HG03025 (cell line): ENCODE results near the gene SORL1.

Experiments used
- ATAC-seq: cut with Tn5 transposase; IDR thresholded peaks from one replicate; pipeline ENCODE4 v1.9.1; 2021; ENCODE audit warnings: mild to moderate bottlenecking, moderate library complexity; ENCODE audit not compliant: unreplicated experiment, low FRiP score

SORL1 gene

DNA sequence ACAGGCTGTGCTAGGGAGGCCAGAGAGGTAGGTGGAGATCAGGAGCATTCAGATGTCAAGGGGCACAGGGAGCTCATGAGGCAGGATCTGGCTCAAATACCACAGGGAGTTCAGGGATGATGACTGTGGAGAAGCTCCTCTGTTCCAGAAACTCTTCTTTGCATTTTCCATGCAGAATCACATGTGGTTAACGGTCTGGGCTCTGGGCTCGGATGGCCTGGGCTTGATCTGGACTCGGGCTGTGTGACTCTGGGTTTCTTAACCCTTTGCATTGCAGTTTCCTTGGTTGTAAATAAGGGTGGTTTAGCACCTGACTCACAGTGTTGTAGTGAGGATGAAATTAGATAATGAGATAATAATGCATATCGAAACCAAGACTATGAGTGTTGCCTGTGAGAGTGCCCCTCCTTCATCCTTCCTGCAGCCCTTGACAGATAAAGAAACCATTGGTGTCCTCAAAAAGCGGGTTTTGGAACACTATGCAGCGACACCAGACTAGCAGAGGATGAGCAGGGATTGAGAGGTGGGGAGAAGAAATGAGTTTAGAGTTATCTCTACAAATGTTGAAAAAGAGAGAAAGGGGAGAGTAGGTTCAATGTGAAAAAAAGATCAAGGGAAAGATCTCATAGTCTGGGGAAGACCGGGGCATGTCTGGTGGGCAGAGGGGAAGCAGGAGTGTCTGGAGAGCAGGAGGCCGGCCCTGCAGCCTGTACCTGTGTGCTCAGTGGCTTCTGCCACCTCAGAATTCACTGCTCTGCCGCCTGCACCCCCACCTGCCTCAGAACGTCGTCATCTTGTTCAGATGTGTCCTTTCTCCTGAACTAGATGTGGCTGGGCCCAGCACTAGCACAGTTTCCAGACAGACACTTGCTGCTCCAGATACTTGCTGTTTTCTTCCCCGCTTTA is 198.5 kb downstream of the SORL1 start:
- ATAC-seq = no peak

DNA sequence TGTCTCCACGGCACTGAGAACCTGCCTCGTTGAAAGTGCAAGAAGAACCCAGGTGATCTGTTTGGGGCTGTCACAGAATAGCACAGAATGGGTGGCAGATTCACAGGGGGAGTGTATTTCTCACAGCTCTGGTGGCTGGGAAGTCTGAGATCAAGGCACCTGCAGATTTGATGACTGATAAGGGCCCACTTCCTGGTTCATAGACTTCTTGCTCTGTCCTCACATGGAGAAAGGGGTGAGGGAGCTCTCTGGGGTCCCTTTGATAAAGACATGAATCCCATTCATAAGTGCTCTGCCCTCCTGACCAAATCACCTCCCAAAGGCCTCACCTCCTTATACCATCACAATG is 199.1 kb downstream of the SORL1 start:
- no peak for ATAC-seq

DNA sequence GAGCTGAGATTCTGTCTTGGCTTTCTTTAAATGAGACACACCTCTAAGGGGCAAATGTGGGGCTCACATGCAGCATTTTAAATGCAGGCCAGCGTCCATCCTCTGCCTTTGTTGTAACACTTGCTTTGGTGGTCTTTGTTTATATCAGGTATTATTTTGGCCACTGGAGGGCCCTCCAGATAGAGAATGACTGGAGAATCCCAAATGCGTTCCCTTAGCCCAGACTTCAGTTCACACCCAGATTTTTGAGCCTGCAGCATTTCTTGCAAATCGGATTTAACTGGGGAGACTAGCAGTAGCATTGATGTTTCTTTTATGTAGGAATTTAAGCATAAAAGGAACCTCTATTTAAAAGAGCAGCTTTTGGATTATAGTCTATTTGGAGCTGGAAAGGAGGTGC is 200.9 kb downstream of the SORL1 start:
- ATAC-seq = no peak

DNA sequence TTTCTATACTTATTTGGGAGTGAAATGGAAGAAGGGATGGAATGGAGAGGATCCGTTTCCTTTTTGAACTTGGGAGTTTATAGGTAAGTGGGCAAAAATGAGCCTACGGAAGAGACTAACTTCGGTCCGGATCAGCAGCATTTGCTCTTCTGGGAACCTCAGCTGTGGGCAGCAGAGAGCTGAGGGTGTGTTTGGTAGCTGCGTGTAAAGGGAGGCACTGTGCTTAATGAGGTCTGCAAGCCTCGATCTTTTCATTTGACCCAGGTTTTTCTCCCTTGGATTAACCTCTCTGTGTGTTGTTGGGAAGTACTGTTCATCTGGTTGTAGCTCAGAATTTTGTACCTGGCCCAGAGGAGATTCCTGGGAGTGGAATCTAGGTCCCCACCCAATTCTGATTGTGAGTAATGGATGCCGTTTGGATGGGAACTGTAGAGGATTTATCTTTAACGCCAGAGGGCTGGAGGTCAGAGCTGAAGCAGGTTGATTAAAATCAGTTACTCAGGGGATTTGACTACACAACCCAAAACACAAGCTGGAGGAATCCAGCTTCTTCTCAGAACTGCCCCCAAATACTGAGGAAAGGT is 202.2 kb downstream of the SORL1 start:
- no peak for ATAC-seq

DNA sequence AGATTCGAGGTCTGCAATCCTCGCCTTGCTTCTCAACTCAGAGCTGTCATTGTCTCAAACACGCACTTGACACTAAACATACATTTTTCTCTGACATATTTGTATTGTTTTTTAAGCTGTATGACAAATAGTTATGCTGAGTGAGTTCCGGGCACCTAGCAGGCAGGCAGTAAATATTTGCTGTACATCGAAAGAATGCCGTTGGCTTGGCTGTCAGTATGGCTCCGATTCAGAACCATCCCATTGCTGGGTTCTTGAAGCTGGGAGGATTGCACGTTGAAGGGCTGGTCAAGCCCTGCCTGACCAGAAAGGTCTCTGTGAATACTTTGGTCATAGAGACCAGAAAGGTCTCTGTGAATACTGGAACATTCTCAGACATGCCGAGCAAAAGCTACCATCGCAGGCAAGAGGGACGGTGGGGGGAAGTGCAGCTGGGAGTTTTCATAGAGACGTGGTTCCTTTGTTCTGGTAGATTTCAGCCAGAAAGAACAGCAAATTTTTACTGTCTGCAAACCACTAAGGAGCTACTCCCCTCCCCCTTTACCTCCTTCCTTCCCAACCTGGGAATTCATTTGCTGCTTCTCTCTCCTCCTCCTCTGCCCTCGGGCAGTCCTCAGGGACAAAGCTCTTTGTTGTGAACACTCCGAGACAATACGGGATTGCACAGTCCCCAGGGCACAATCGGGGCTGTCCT is 202.9 kb downstream of the SORL1 start:
- ATAC-seq = no peak

DNA sequence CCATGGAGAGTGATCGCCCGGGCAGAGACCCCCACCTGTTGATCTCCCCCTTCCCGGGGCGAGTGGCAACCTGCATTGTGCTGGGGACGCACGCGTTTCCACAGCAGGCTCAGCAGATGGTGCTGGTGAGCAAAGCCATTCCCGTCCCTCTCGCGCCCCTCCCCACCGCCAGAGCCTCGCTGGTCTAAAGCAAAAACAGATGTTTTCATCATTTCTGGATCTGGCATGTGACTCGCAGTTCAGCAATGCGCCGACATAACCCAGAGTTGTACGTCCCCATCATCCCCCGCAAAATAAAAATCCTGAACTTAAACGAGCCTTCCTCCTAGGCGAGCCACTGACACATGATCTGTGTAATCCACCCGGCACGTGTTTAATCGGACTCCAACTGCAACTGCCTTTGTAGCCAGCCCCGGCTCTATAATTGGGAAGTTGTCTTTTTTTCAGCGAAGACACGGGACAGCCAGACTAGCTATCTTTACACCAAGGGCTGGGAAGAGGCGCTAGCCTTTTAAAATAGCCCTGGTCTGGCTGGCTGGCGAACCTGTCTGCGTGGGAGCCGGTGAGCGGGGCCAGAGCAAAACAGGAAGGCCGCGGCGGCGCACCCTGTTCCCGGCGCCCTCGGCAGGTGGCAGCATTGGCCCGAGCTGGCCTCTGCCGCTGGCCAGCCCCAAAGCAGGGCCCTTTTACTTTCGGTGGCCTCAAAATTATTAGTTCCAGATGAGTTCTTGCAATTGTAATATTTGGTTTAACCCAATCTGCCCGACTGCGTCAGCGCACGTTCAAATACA is 203.6 kb downstream of the SORL1 start:
- ATAC-seq = peak; percentile 89

DNA sequence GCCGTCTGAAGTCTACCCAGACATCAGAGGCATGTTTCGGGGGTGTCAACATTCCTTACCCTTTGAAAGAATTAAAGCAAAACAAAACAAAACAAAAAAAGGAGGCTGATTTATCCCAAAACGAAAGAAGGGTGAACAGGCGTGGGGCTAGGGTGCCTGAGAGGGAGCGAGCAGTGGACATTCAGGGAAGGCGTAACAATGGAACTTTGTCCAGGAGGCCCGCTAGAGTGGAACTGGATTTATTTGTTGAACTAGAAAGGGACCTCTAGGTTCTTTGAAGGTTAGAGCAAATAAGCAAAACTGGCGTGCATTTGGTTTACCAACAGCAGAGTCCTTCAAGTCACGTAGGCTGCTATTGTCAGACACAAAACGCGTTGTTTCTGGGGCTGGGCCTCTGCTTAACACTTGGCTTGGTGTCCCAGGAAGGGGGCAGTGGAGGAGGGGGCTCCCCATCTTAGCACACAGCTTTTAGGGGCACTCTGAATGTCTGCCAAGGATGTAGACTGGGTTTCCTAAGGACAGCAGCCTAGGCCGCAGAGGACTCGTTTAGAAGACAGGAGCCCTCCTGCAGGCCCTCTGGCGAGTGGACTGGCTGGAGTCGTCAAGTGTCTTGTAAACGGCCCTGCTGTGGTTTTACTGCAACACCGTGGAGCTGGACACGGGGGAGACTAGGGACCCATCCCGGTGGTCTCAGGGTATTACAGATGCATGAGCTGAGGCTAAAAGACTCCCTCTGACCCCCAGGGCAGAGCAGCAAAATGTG is 204.4 kb downstream of the SORL1 start:
- ATAC-seq = no peak

DNA sequence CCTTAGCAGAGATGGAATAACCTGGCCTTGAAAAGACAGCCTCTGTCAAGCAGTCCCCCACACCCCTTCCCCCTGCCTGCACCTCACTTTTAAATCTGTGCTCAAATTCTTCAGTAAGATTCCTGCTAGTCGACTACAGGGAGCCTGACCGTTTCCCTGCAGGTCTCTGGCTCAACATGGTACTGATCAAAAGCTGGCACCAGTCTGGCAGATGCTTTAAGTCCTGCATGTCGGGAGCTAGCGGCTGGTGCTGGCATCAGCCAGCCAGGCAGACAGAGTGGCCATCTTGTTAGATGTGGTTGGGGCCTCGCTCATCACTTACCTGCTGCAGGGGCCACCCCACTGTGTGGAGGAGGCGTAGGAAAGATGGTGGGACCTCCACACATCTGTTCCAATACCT is 205.0 kb downstream of the SORL1 start:
- ATAC-seq = no peak

DNA sequence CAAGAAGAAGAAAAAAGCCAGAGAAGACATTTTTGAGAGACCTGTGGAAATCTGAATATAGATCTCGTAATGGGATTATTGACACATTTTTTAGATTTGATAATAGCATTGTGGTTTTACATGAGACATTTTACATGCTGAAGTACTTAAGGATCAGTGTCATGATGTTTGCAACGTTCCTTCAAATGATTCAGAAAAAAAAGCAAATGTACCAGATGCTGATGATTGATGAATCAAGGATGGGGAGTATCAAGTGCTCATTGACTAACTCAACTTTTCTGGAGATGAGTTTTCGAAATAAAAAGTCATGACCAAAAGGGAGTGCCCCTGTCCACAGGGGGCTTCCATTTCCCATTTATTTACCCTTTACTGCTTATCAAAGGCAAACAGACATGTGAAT is 207.7 kb downstream of the SORL1 start:
- no peak for ATAC-seq

DNA sequence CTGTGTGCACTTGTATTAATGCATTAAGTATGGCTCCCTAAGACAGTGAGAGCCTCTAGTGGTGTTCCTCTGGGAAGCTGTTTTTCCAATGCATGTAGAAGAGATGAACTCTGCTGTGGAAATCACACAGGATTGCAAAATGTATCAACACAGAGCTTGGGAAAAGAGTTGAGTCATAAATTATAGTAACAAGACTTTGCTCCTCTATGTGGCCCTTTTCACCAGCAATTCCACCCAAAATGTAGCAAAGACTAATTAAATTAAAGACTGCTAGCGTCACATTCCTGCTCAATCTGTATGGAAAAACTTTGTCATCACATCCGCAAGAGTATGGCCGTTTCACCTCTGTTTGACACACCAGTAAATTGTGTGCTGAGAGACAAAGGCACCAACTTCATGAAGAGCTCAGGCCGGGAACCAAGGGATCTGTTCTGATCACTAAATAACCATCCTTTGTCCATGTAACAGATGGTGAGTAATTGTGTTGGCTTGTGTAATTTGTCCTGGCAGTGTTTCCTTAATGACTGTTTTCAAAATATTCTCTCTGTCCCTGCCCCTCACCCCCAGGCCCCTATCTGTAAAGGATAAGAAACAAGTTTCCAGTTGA is 209.9 kb downstream of the SORL1 start:
- no peak for ATAC-seq

DNA sequence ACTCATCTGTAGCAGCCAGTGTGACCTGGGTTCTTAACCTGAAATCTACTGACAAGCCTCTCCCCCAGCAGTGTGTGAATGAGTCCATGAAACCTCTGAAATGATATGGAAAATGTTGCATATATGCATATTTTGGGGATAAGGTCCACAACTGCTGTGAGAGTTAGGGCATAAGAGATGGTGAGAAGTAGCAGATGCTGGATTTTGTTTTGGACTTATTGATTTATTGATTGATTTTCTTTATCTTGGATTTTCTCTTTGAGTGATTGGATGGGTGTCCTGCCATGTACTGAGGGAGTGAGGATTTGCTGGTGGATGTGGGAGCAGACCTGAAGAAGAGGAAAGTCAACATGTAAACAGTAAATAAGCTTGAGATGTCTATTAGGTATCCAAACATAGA is 212.0 kb downstream of the SORL1 start:
- no peak for ATAC-seq

DNA sequence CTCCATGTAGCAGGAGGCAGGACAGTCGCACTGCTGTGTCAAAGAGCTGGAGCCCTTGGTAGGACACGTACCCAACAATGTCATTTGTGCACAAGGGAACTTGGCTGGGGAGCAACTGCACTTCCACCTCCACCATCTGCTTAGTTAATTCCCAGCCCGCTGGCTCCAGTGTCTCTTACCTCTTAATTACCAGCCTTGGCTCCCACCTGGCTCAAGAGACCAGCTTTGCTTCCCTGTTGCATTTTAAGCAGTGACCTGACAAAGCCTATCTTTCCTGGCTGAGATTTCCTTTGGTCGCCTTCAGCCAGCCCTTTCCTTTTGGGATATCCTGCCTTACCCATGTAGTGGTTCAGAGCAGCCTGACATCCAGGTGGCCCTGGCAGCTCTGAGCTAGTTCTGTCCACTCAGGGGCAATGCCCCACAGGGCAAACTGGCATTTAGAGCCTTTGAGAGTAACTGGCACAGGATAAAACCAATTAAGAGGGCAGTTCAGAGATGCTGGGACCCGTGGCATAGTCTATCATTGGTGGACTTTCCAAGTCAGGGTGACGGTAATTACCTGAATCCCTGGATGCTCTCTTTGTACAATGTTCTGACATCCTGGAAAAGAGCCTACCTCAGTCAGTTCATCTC is 213.2 kb downstream of the SORL1 start:
- no peak for ATAC-seq

DNA sequence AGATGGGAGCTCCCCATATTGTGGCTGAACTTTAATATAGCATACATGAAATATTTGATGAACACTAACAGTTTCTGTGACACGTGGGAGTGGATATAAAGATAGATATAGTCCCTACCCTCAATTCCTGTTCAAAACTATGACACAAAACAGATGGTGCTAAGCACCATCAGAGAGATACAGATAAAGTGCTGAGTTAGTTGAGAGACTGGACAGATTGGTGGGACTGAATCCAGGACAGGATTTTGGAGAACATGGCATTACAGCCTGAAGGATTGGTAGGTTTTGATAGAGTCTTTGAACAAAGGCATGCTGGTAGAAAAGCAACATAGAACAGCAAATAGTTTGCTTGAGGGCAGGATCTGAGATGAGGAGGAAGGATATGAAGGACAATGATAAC is 215.7 kb downstream of the SORL1 start:
- ATAC-seq = no peak

DNA sequence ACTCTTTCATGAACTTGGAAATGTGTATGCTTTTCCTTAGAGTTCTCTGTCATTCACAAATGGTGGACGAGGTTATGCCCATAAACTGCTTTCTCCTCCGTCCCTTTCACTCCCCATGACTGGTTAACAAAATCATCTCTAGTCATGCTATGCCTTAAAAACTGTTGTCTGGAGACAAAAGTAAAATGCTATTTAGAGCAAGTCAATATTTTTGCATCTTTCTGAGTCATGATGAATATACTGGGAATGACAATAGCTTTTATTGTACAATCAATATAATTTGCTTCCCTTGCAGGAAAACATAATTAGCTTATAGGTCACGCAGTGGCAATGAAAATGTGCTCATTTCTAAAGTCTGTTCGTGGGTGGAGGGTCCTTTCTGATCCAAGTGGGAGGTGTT is 217.3 kb downstream of the SORL1 start:
- ATAC-seq = no peak

DNA sequence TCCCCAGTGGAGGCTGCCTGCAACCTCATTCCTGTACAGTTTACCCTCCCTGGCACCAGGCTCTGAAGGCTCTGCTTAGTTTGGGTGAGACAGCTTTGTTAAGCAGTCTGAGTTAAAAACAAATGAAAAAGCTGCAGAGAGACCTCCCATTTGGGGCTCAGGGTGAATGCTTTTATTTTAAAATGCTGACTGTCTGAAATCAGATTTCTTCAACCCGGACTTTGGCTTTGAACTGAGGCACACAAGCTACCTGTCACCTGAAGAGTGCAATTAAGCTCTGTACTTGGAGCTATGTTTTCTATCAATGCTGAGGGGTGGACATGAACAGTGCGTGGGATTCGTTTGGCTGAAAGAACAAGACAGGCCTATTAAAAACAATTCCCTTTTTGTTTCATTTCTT is 218.2 kb downstream of the SORL1 start:
- ATAC-seq = no peak

DNA sequence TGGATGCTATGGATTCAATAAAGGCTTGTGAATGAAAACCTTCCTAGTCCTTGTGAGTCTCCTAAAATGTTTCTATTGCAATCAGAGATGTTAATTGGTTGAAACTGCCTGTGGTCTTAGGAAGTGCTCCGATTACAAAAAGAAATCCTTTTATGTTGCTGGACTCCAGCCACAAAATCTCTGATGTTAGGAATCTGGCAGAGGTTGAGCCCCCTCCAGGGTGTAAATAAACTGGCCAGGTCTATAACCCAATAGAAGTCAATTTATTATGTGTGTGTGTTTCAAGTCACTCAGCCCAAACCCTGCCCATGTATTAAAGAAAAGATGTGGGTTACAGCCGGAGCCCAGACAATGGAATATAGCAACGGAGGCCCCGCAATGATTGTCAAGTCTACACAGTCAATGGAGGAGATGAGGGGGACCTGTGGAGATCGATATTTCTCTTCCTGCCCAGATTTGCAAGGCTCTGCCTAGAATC is 218.7 kb downstream of the SORL1 start:
- ATAC-seq = no peak

DNA sequence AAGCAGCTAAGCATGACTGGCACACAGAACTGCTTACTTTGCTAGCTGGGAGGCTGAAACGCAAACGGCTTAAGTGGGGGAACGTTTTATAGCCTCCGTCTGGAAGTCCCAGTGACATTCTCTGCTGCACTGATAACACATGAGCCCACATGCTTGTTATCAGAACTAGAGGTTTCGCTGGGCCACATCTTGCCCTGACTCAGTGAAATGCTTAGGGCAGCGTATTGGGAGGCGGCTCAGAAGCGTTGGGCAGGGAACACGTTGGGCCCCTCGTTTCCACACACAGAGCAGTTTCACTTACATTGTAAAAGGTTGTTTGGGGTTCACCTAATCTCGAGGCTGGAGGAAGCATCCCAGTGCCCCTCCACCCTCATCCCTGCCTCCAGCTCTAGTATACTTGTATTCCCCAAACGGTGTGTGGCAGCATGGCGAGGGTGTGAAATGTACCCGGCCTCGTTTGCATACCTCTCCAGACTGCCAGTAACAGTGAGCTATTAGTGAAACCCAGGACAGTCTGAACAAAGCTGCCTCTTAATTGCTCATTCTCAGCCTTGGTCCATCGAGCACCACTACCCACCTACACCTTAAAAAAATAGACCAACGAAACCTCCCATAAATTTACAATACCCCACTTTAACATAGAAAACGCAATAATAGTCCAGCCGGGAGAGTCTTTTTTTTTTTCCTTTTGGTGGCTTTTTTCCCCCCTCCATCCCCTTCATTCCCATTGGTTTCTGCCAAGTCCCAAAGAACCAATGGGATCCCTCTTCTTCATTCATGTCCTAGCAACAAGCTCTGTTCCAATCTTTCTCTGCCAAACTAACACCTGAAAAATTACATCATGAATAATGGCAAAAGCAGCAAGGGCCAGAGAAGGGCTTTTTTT is 219.4 kb downstream of the SORL1 start:
- ATAC-seq = no peak
